Stimulated activated naive CD8-positive, alpha-beta T cell treated with anti-CD3 and anti-CD28 coated beads, Interleukin-15, Interleukin-2, amounts not matched to agents 100 ng/mL and 50 ng/mL, for 24 hours (primary cell): ENCODE measurements around the gene GPAM.

Source experiments
- H3K27ac Mint-ChIP-seq: one replicate; pipeline ENCODE4 v1.8.0; 2021; ENCODE audit warnings: mild to moderate bottlenecking, mixed read lengths
- H3K27me3 Mint-ChIP-seq: one replicate; pipeline ENCODE4 v1.8.0; 2021; ENCODE audit warnings: mixed read lengths
- H3K36me3 Mint-ChIP-seq: one replicate; pipeline ENCODE4 v1.8.0; 2021; ENCODE audit warnings: low read depth, mixed read lengths
- H3K4me1 Mint-ChIP-seq: one replicate; pipeline ENCODE4 v1.8.0; 2021; ENCODE audit warnings: low read depth, mixed read lengths
- H3K4me3 Mint-ChIP-seq: one replicate; pipeline ENCODE4 v1.8.0; 2021; ENCODE audit warnings: mild to moderate bottlenecking, mixed read lengths
- H3K9me3 Mint-ChIP-seq: one replicate; pipeline ENCODE4 v1.8.0; 2021; ENCODE audit warnings: mixed read lengths

Gene GPAM

GRCh38 chr10:112177247-112177646 lies 6.3 kb downstream of the GPAM start:
- no peak overlapping the region for H3K27ac Mint-ChIP-seq
- H3K9me3 Mint-ChIP-seq = no peaks in the 10 kb centered on the region
- no peaks in the 10 kb centered on the region for H3K27me3 Mint-ChIP-seq
- peaks cover 59% of the 10 kb centered on the region for H3K36me3 Mint-ChIP-seq
- H3K4me3 Mint-ChIP-seq = no peak overlapping the region
- H3K4me1 Mint-ChIP-seq = no peaks in the 10 kb centered on the region

- Mint-ChIP-seq H3K36me3 (peaks cover 64% of the 10 kb centered on the region), H3K27me3 (no peaks in the 10 kb centered on the region), H3K4me1 (no peaks in the 10 kb centered on the region), H3K27ac (no peak overlapping the region), H3K4me3 (no peak overlapping the region), H3K9me3 (no peaks in the 10 kb centered on the region)
Measured at GRCh38 chr10:112176543-112176942, 7.0 kb downstream of the GPAM start.

- Mint-ChIP-seq H3K27ac (no peak overlapping the region), H3K4me1 (no peaks in the 10 kb centered on the region), H3K36me3 (peaks cover 70% of the 10 kb centered on the region), H3K9me3 (no peaks in the 10 kb centered on the region), H3K4me3 (no peak overlapping the region), H3K27me3 (no peaks in the 10 kb centered on the region)
Measured at GRCh38 chr10:112175409-112175808, 8.2 kb downstream of the GPAM start.

GRCh38 chr10:112173206-112173605 lies 10.4 kb downstream of the GPAM start:
- Mint-ChIP-seq H3K4me1 (no peaks in the 10 kb centered on the region), H3K4me3 (no peak overlapping the region), H3K36me3 (peaks cover 64% of the 10 kb centered on the region), H3K9me3 (no peaks in the 10 kb centered on the region), H3K27ac (no peak overlapping the region), H3K27me3 (no peaks in the 10 kb centered on the region)

- H3K36me3 Mint-ChIP-seq = peaks cover 57% of the 10 kb centered on the region
- H3K27me3 Mint-ChIP-seq = no peaks in the 10 kb centered on the region
- no peaks in the 10 kb centered on the region for H3K4me1 Mint-ChIP-seq
- H3K9me3 Mint-ChIP-seq = no peaks in the 10 kb centered on the region
- H3K27ac Mint-ChIP-seq = no peak overlapping the region
- no peak overlapping the region for H3K4me3 Mint-ChIP-seq
Measured at GRCh38 chr10:112168733-112169132, 14.8 kb downstream of the GPAM start.

- H3K9me3 Mint-ChIP-seq = no peaks in the 10 kb centered on the region
- no peak overlapping the region for H3K4me3 Mint-ChIP-seq
- H3K36me3 Mint-ChIP-seq = peaks cover 60% of the 10 kb centered on the region
- H3K27me3 Mint-ChIP-seq = no peaks in the 10 kb centered on the region
- no peak overlapping the region for H3K27ac Mint-ChIP-seq
- H3K4me1 Mint-ChIP-seq = no peaks in the 10 kb centered on the region
Measured at GRCh38 chr10:112166800-112167199, 16.8 kb downstream of the GPAM start.

GRCh38 chr10:112161757-112162518 lies 21.6 kb downstream of the GPAM start:
- Mint-ChIP-seq H3K27ac (no peak overlapping the region), H3K27me3 (no peaks in the 10 kb centered on the region), H3K4me1 (no peaks in the 10 kb centered on the region), H3K9me3 (no peaks in the 10 kb centered on the region), H3K4me3 (no peak overlapping the region), H3K36me3 (peaks cover 58% of the 10 kb centered on the region)

GRCh38 chr10:112160834-112161233 lies 22.7 kb downstream of the GPAM start:
- no peaks in the 10 kb centered on the region for H3K27me3 Mint-ChIP-seq
- H3K27ac Mint-ChIP-seq = no peak overlapping the region
- H3K4me3 Mint-ChIP-seq = no peak overlapping the region
- H3K36me3 Mint-ChIP-seq = peaks cover 58% of the 10 kb centered on the region
- no peaks in the 10 kb centered on the region for H3K9me3 Mint-ChIP-seq
- no peaks in the 10 kb centered on the region for H3K4me1 Mint-ChIP-seq

GRCh38 chr10:112159469-112159868 lies 24.1 kb downstream of the GPAM start:
- Mint-ChIP-seq H3K9me3 (no peaks in the 10 kb centered on the region), H3K36me3 (peaks cover 61% of the 10 kb centered on the region), H3K27me3 (no peaks in the 10 kb centered on the region), H3K4me3 (no peak overlapping the region), H3K4me1 (no peaks in the 10 kb centered on the region), H3K27ac (no peak overlapping the region)

- no peak overlapping the region for H3K27ac Mint-ChIP-seq
- H3K27me3 Mint-ChIP-seq = no peaks in the 10 kb centered on the region
- peaks cover 41% of the 10 kb centered on the region for H3K36me3 Mint-ChIP-seq
- no peaks in the 10 kb centered on the region for H3K9me3 Mint-ChIP-seq
- H3K4me1 Mint-ChIP-seq = no peaks in the 10 kb centered on the region
- no peak overlapping the region for H3K4me3 Mint-ChIP-seq
Measured at GRCh38 chr10:112151524-112152039, 32.0 kb downstream of the GPAM start.

GRCh38 chr10:112148331-112148730 lies 35.2 kb downstream of the GPAM start:
- Mint-ChIP-seq H3K36me3 (peaks cover 17% of the 10 kb centered on the region), H3K27me3 (no peaks in the 10 kb centered on the region), H3K4me1 (no peaks in the 10 kb centered on the region), H3K4me3 (no peak overlapping the region), H3K27ac (no peak overlapping the region), H3K9me3 (no peaks in the 10 kb centered on the region)

GRCh38 chr10:112146799-112147198 lies 36.8 kb downstream of the GPAM start:
- Mint-ChIP-seq H3K27ac (no peak overlapping the region), H3K4me1 (no peaks in the 10 kb centered on the region), H3K4me3 (no peak overlapping the region), H3K27me3 (no peaks in the 10 kb centered on the region), H3K9me3 (no peaks in the 10 kb centered on the region), H3K36me3 (peaks cover 11% of the 10 kb centered on the region)

- peaks cover 7% of the 10 kb centered on the region for H3K36me3 Mint-ChIP-seq
- H3K27ac Mint-ChIP-seq = no peak overlapping the region
- H3K9me3 Mint-ChIP-seq = no peaks in the 10 kb centered on the region
- H3K4me1 Mint-ChIP-seq = no peaks in the 10 kb centered on the region
- H3K27me3 Mint-ChIP-seq = no peaks in the 10 kb centered on the region
- no peak overlapping the region for H3K4me3 Mint-ChIP-seq
Measured at GRCh38 chr10:112145263-112145662, 38.3 kb downstream of the GPAM start.

- H3K36me3 Mint-ChIP-seq = no peaks in the 10 kb centered on the region
- H3K4me3 Mint-ChIP-seq = no peak overlapping the region
- peaks cover 12% of the 10 kb centered on the region for H3K27me3 Mint-ChIP-seq
- H3K27ac Mint-ChIP-seq = no peak overlapping the region
- H3K4me1 Mint-ChIP-seq = no peaks in the 10 kb centered on the region
- no peaks in the 10 kb centered on the region for H3K9me3 Mint-ChIP-seq
Measured at GRCh38 chr10:112143420-112143819, 40.1 kb downstream of the GPAM start.

- H3K36me3 Mint-ChIP-seq = no peaks in the 10 kb centered on the region
- H3K27ac Mint-ChIP-seq = no peak overlapping the region
- H3K4me3 Mint-ChIP-seq = no peak overlapping the region
- H3K4me1 Mint-ChIP-seq = no peaks in the 10 kb centered on the region
- no peaks in the 10 kb centered on the region for H3K9me3 Mint-ChIP-seq
- H3K27me3 Mint-ChIP-seq = peaks cover 14% of the 10 kb centered on the region
Measured at GRCh38 chr10:112141292-112141691, 42.3 kb downstream of the GPAM start.
